Fibroblast of peridontal ligament (primary cell): ENCODE results near the gene IFT88.
A peak's percentile ranks its signal among the peaks of the same experiment; 100 is the strongest.

Experiments used
- DNase-seq: peaks from one replicate; pipeline ENCODE4 v3.0.0-alpha.2; 2010; ENCODE audit errors: extremely low read depth

The IFT88 gene, protein sequence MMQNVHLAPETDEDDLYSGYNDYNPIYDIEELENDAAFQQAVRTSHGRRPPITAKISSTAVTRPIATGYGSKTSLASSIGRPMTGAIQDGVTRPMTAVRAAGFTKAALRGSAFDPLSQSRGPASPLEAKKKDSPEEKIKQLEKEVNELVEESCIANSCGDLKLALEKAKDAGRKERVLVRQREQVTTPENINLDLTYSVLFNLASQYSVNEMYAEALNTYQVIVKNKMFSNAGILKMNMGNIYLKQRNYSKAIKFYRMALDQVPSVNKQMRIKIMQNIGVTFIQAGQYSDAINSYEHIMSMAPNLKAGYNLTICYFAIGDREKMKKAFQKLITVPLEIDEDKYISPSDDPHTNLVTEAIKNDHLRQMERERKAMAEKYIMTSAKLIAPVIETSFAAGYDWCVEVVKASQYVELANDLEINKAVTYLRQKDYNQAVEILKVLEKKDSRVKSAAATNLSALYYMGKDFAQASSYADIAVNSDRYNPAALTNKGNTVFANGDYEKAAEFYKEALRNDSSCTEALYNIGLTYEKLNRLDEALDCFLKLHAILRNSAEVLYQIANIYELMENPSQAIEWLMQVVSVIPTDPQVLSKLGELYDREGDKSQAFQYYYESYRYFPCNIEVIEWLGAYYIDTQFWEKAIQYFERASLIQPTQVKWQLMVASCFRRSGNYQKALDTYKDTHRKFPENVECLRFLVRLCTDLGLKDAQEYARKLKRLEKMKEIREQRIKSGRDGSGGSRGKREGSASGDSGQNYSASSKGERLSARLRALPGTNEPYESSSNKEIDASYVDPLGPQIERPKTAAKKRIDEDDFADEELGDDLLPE

DNA sequence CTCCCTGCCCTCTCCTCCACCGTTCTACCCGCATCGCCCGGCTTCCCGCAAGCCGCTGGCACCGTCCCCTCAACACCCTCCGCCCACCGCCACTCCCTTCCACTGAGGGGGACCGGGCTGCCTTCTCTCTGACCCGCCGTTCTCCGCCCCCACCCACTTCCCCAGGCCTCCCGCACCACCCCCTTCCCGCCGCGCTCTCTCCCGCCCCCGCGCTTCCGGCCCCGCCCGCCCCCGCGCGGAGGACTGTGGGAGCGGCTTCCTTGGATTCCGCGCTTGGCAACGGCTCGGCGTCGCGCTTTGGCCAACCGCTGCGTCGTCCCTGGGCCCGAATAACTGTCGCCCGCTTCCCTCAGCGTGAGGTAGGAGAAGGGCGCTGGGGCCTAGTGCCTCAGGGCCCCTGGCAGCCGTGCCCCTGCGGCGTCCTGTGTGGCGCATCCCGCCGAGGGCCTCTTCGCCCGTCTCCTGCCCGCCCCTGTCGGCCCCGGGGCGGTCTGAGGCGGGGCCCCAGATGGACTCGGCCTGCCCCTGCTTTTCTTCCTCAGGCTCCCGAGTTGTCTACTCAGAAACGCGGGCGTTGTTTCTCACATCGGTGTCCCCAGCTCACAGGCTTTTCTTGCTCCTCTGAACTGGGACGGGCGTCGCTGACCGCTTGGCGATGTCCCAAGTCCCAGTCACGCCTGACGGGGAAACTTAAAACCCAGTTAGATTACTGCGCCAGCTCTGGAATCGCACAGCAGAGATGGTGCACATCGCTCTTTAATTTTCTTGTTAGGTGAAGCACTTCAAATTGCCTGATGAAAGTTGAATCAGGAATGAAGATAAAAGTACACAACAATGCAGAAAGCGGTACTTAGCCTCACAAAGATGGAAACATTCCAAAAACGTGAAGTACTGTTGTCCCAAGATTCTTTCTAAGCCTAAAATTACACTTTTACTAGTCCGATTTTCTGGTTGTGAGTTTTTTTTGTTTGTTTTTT, at the start of gene IFT88:
Gene IFT88 (plus strand): TSS at position 260 of the 977 bp plus-strand sequence. CDS start 7,229 bp downstream, outside the sequence.
- peak; percentile 73 for DNase-seq

DNA sequence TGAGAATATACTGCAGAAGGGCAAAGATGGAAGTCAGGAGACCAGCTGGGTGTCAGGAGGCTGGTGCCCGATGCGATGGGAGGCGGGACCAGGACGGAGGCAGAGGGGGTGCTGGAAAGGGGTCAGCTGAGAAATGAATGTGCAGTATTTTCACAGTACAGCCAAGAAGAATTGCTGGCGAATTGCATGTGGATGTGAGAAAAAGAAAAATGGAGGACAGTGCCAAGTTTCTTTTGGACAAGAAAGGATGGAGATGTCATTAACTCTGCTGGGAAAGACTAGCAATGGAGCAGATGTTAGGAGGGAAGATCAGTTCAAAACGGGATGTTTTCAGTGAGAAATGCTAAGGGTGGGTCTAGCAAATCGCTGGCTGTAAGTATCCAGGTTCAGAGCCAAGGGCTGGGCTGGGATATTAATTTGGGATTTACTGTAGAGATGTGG, 48.3 kb upstream of the IFT88 start:
- no peak for DNase-seq

DNA sequence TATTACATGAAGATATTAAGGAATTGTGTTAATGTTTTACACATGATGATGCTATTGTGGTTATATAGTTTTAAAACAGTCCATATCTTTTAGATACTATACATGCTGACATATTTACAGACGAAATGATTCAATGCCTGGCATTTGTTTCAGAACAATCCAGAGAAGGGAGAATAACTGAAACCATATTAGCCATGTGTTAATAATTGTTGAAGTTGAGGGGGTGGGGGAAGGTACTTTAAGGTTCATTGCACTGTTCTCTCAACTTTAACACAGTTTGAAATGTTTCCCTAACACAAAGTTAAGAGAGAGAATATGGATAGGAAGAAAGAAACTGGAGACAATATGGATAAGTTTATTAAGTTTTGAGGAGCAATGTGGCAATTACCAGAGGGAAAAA, 47.1 kb upstream of the IFT88 start:
- DNase-seq: no peak

DNA sequence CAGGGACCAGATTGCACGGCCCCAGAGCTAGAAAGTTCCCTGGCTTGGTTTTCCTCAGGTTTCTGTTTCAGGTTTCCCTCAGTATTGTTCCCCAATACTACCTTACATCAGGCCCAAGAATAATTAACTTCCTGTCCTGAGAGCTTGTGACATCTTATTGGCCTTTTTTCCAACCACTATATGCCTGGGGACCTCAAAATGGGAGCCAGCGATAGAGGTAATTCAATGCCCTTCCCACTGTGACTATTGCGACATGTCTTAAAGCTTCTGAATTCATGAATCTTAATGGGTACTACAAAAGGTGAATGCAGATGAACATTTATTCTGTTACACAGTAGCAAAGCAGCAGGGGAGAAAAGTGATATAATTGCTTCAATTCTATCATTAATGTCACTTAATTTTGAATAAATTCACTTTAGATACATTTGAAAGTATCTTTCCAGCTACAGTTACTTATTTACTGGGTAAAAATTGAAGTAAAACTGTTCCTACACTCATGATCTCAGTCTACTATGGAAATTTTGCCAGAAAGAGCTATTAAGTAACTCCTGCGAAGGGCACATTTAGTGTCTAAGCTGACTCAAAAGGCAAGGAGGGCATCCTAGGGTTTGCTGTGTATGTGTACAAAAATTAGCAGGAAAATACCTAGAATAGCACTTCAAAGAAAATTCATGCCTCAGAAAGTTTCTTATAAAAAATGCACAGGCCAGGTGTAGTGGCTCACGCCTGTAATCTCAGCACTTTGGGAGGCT, 45.4 kb upstream of the IFT88 start:
- no peak for DNase-seq

DNA sequence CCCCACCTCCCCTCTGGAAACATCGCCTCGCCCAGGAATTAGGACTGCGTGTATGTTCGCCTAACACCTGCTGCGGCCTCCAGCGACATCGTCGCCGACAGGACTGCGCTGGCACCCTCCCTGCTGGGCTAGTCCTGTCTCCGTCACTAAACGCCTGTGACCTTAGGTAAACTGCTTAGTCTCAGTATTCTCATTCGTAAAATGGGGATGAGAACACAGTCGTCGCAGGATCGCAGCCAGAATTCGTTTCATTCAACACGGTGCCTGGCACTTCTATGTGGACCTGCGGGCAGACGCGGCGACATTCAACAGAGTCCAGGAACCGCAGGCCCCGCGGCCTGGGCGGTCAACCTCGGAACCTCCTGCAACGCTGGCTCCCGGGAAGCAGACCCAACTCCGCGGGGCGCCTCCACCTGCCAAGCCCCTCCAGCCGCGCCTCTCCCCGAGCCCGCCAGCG, 41.8 kb upstream of the IFT88 start:
- peak; percentile 11 for DNase-seq

DNA sequence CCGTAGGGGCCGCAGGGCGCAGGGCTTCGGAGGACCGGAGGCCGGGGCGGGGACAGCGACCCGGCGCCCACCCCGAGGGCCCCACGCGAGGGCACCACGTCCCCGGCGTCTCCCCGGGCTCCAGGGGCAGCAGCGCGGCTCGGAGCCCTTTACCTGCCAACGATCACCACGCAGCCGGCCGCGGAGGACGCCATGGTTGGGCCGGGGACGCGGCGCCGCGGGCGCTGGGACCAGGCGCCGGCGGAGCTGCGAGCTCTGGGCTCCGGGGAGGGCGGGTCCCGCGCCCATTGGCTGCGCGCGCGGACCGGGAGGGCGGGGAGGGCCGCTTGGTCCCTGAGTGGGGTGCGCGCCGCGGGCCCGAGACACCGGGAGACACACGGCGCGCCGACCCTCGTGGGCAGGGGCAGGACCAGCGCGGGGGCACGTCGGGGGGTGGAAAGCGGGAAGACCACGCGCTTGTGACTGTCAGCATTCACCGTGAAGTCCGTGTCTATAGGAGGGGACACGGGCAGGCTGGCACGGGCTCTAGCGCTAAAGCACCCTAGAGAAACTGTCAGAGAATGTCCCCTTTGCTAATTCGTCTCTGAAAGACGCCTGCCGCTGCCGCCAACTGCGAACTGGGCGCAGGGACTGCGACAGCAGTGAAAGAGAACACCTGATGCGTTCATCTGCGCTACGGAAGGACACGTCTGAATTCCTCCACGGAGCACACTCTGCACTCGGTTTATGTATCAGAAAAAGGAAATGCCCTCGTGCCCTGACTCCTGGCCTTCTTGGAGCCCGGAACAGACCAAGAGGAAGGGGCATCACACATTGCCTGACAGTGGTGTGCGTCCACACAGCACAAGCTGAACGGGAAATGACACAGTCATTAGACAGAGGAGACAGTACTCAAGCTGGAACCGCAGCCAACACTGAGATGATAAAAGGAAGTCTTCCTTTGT, 41.1 kb upstream of the IFT88 start, which contains the start of gene CRYL1:
Gene CRYL1 (minus strand): TSS at position 257 of the 944 bp plus-strand sequence. CDS start 63 bp downstream, at position 194.
- DNase-seq: peak; percentile 33

DNA sequence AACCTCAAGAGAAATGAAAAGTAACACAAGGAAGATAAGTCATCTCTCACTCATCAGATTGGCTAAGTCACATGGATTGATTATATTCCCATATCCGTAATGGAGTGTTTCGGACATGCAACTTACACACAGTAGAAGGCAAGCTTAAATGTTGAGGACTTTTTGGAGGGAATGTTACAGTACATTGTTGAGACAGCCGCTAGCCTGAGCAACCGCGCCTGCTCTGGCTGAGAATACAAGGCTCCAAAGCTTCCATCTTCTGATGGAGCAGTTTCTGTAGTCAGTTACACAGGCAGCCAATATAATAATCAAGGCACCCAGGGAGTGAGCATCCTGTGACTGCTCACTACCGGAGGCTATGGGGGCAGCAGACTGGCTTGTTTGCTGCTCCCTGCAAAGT, 40.3 kb upstream of the IFT88 start:
- DNase-seq: peak; percentile 37

DNA sequence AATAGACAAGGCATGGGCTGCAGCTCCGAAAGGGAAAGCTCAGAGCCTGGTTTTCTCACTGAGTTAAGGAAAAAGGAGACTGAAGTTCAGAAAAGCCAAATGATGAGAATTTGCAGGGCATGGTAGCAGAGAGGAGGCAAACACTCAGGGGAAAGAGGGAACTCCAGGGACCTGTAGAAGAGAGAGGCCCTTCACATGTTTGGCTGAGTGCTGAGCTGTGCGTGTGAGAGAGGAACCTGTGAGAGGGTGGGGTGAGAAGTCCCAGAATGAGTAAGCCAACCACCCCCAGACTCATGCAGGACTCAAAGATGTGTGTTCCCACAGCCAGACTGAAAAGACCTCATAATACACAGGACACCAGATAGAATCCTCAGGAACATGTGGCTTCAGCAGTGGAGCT, 38.5 kb upstream of the IFT88 start:
- DNase-seq: no peak

DNA sequence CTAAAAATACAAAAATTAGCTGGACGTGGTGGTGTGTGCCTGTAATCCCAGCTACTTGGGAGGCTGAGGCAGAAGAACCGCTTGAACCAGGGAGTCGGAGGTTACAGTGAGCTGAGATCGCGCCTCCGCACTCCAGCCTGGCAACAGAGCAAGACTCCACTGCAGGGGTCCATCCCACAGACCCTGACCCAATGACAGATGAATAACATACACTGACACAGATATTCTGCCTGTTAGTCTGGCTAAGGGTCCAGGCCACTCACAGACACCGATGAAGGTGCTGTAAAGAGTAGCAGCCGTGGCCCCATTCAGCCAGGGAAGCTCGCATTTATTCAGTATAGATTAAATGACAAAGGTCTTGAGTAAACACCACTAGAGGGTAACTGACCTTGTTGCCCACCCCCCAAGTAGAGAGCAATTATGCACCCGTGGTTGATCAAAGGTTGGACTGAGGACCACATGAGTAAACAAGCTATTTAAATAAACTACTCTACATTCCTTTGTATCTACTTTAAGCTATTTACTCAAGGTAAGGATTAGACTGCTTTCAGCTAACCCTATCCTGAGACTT, 32.8 kb upstream of the IFT88 start:
- no peak for DNase-seq

DNA sequence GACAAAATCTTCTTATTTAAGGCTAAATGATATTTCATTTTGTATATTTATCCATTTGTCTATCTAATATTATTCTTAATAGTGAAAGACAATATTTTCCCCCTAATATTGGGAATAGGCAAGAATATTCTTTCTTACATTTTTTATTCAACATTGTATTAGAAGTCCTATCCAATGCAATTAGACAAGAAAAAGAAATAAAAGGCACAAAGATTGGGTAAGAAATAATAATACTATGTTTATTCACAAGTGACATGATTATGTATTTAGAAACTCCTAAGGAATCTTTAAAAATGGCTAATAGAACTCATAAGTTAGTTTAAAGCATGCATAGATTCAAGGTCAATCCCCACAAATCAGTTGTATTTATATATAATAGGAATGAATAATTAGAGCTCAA, 30.0 kb upstream of the IFT88 start:
- DNase-seq: no peak

DNA sequence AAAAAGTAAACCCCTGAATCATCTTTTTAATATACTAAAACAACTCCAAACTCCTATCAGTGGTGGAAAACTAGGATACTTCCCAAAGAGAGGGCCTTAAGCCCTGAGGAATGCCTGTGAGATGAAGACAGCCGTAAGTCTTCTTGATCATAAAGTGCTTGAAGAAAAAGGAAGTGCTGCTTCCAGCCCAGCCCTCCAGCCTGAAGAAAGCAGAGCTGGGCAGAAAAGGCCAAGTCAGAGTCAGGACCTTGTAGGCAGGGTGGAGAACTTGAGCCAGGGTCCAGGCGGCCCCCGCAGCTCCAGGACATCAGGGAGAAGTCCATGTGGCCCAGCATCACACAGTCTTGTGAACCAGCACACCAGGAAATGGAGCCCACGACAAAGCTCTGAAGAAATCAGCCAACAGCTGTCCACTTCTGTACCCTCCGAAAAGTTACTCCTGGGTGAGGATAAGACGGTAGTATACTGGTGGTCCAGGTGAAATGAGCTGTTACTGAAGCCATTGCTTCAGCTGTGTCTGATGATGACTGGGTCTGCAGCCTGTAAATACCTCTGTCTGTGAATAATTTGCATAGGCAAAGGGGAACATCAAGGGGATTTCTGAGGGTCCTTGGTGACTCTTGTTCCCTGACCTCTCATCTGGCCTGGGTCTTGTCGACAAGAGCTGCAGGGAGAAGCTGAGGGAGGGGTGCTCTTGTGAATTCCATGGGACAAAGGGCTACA, 22.6 kb upstream of the IFT88 start:
- no peak for DNase-seq

DNA sequence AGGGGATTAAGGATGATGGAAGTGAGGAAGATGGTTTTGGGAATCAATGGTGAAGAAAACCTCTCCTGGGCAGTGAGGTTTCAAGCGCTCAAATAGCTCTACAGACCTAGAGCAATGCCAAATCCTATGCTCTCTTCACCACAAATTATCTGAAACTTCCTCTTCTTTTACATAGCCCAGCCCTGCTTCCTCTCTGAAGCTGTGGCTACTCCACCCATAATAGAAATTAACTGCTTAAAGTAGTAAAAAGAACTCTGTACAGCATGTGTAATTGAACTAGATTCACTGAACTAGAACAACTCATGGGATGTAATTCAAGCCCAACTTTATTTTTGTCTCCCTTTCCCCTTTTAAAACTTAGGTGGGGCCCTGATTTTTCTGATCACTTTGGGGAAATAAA, 20.4 kb upstream of the IFT88 start:
- no peak for DNase-seq

DNA sequence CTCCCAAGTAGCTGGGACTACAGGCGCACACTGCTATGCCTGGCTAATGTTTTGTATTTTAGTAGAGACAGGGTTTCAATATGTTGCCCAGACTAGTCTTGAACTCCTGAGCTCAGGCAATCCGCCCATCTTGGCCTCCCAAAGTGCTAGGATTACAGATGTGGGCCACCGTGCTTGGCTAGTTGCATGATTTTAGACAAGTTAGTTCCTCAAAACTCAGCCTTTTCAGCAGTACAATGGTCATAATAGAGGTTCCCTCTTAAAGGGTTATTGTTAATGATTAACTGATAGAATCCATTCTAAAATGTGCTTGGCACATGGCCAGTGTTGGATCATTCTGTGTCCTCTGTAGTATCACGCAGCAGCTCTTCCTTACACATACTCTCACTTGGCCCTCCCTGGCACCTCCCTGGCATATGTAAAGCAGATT, 19.5 kb upstream of the IFT88 start:
- no peak for DNase-seq

DNA sequence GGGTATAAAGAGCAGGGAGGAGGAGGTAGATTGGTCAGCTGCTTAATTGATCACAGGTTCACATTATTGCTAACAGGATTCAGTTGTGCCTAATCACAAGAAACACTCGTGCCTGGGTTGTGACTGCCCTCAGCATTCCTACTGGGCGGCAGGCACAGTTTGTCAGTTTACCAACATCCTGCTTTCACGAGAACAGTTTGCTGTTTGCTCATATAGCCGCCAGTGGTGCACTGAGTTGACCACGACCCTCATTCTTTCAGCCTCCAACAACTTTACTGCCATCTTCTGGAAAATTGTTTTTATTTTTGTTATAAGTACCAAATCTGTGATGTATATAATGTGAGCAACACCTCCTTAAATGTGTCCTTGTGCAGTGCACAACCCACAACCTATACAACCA, 16.2 kb upstream of the IFT88 start:
- DNase-seq: no peak

DNA sequence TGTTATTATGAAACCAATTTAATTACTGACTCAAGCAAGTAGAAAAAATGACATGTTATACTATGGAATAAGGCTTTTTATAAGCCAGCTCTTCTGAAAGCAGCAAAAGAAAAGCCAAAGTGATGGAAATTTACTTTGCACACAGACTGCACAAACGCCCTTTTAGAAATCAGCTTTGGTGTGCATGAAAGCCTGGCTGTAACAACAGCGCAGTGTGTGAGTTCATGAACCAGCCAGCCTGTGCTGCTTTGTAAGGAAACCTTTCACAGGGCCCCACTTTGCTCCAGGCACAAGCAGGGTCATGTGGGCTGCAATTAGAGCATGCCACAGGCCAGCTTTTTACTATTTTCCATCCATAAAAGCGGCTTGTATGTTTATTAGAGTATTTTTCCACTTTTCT, 13.6 kb upstream of the IFT88 start:
- peak; percentile 22 for DNase-seq

DNA sequence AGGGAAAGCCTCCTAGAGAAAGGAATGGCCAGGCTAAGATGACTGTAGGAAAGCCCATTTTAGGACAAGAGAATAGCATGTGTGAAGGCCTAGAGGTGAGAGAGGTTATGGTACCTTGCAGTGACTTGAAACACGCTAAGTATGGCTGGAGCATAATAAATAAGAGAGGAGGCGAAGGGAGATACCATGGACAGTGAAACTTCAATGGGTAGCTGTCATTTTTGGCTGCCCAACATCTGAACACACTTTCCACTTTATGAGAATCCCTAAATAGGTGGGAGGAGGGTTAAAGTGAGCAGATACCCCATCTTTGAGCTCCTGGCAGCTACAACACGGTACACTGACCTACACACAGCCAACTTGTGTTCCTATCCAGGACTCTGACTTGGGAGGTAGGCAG, 8.0 kb upstream of the IFT88 start:
- no peak for DNase-seq

DNA sequence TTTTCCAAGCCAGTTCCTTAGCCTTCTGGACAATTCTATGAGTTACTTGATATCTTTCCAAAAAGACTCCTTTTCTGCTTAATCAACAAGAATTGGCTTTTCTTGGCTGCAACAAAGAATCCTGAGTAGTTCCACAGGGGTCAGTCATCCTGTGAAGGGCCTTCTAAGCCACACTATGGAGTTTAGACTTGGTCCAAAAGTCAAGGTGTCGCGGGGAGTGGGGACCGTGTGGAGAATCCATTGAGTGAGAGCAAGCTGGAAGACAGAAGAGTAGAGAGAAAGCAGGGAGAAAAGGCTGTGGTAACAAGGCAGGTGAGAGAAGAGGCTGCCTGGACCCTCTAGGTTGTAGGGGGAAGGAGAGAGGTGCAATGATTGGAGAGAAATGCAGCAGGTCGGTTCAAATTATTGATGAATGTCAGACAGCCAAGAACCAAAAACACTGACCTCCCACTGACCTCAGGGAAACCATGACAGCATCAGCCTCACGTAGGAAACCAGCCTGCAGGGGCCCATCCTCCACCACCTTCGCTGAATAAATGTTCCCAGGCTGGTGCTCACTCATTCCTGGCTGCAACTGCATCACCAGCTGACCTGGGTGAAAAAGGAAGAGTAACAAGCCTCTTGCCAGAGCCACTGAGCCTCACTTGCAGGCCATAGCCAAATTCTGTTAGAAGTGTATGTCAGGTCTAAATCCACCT, 7.1 kb upstream of the IFT88 start:
- no peak for DNase-seq

DNA sequence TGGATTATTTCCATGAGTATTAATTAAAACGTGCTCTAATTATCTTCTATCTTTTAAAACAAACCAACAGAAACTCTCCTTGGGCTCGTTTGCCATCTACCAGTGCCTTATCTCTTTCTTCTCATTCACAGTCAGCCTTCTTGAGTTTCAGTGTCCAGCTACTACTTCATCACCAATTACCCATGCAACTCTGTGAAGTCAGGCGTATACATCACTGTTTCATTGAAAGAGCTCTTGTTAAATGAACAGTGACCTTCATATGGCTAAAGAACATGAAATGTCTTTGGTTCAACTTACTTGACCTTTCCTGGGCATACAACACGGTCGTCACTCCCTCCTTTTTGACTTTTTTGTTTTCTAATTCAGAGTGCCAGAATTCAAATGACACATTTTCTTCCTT, 5.2 kb upstream of the IFT88 start:
- no peak for DNase-seq
